H1 (cell line): ENCODE data around the gene EPB41L4A.

Experiments
- CEBPB ChIP-seq: IDR thresholded peaks from 2 replicates; pipeline ENCODE4 v1.6.1; 2012; ENCODE audit warnings: low read depth, low read length
- CREB1 ChIP-seq: IDR thresholded peaks from 2 replicates; pipeline ENCODE4 v1.6.1; 2012; ENCODE audit warnings: inconsistent platforms
- EGR1 ChIP-seq: IDR thresholded peaks from 2 replicates; pipeline ENCODE4 v1.6.1; 2011; ENCODE audit warnings: low read depth, low read length, borderline replicate concordance
- EZH2 ChIP-seq: fragments of 200-600 bp; sonication (generic); IDR thresholded peaks from 2 replicates; pipeline ENCODE4 v1.7.1; 2012; ENCODE audit warnings: low read depth, mild to moderate bottlenecking, moderate library complexity, low read length, inconsistent platforms; ENCODE audit not compliant: severe bottlenecking
- FOSL1 ChIP-seq: IDR thresholded peaks from 2 replicates; pipeline ENCODE4 v1.6.1; 2011; ENCODE audit warnings: mild to moderate bottlenecking, low read depth, low read length, moderate library complexity; ENCODE audit not compliant: insufficient read depth
- HDAC6 ChIP-seq: IDR thresholded peaks from one replicate; pipeline ENCODE4 v1.7.1; 2012; ENCODE audit warnings: low read depth, mild to moderate bottlenecking, inconsistent platforms, low read length, moderate library complexity
- POLR2A ChIP-seq, 2 experiments: IDR thresholded peaks; 1 replicate in 1 of 2; 2 replicates in 1 of 2; pipeline ENCODE4 v1.6.1; 2011; ENCODE audit warnings: low read depth in 2 of 2, low read length in 2 of 2, mild to moderate bottlenecking in 2 of 2; ENCODE audit errors: control extremely low read depth in 1 of 2
- POLR2AphosphoS5 ChIP-seq: IDR thresholded peaks from 2 replicates; pipeline ENCODE4 v1.6.1; 2011; ENCODE audit warnings: low read depth, low read length
- RBBP5 ChIP-seq: IDR thresholded peaks from 2 replicates; pipeline ENCODE4 v1.7.1; 2012; ENCODE audit warnings: low read depth, mild to moderate bottlenecking, inconsistent platforms, low read length, moderate library complexity, borderline replicate concordance
- SP1 ChIP-seq: IDR thresholded peaks from 2 replicates; pipeline ENCODE4 v1.6.1; 2011; ENCODE audit warnings: low read depth, low read length
- SRF ChIP-seq: IDR thresholded peaks from 2 replicates; pipeline ENCODE4 v1.6.1; 2011; ENCODE audit warnings: mild to moderate bottlenecking, low read depth, low read length, moderate library complexity
- TF ChIP-seq, protein P1 (sequence below), 3 experiments: IDR thresholded peaks; 1 replicate in 2 of 3; 2 replicates in 1 of 3; pipeline versions ENCODE4 v1.5.1 to v1.6.1; 2011; ENCODE audit warnings: low read length in 3 of 3, mild to moderate bottlenecking in 3 of 3, inconsistent platforms in 2 of 3, low read depth in 1 of 3, moderate library complexity in 1 of 3; ENCODE audit not compliant: insufficient read depth in 1 of 3; ENCODE audit errors: control extremely low read depth in 1 of 3
- TF ChIP-seq, protein P2 (sequence below): IDR thresholded peaks from 2 replicates; pipeline ENCODE4 v1.6.1; 2011; ENCODE audit warnings: low read length, improper control_type of control experiment

DNA sequence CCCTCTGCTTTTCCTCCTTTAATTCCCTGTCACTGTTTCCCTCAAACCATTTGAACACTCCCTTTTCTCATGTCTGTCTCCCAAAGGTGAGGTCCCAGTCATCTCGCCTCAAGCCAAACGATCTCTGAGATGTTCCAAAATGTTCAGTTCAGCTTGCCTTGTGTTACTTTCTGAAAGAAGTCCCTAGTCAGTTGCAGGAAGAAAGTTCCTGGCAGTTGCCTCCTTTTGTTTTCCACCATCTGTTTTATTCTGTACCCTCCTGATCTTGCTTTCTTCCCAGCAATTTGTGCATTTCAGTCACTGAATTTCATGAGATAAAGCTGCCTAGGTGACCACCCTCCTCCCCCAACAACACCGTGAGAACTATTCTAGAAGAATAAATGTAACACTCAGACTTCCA is 277.5 kb downstream of the EPB41L4A start:
- TF ChIP-seq, protein P1, sequence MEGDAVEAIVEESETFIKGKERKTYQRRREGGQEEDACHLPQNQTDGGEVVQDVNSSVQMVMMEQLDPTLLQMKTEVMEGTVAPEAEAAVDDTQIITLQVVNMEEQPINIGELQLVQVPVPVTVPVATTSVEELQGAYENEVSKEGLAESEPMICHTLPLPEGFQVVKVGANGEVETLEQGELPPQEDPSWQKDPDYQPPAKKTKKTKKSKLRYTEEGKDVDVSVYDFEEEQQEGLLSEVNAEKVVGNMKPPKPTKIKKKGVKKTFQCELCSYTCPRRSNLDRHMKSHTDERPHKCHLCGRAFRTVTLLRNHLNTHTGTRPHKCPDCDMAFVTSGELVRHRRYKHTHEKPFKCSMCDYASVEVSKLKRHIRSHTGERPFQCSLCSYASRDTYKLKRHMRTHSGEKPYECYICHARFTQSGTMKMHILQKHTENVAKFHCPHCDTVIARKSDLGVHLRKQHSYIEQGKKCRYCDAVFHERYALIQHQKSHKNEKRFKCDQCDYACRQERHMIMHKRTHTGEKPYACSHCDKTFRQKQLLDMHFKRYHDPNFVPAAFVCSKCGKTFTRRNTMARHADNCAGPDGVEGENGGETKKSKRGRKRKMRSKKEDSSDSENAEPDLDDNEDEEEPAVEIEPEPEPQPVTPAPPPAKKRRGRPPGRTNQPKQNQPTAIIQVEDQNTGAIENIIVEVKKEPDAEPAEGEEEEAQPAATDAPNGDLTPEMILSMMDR (IDR thresholded peaks at IDR 0.05; ENCODE audit: control extremely low read depth in 1 of 3, insufficient read depth in 1 of 3, low read depth in 1 of 3, low read length in 3 of 3) = no peak
- TF ChIP-seq RBBP5 = no peak
- TF ChIP-seq, protein P2, sequence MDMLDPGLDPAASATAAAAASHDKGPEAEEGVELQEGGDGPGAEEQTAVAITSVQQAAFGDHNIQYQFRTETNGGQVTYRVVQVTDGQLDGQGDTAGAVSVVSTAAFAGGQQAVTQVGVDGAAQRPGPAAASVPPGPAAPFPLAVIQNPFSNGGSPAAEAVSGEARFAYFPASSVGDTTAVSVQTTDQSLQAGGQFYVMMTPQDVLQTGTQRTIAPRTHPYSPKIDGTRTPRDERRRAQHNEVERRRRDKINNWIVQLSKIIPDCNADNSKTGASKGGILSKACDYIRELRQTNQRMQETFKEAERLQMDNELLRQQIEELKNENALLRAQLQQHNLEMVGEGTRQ = no peak
- TF ChIP-seq EZH2 = no peak
- TF ChIP-seq SRF = no peak
- TF ChIP-seq SP1 = no peak
- no peak for TF ChIP-seq CEBPB
- TF ChIP-seq POLR2A (IDR thresholded peaks at IDR 0.05; ENCODE audit: control extremely low read depth in 1 of 2, low read depth in 2 of 2, low read length in 2 of 2) = no peak
- no peak for TF ChIP-seq CREB1
- TF ChIP-seq HDAC6 = no peak
- TF ChIP-seq EGR1 = no peak
- TF ChIP-seq FOSL1 = no peak
- TF ChIP-seq POLR2AphosphoS5 = no peak
